Prostate gland (tissue), 2 donors: ENCODE measurements around the gene CTNNA3.

Source experiments
- CTCF ChIP-seq, 4 experiments: fragments of 200-600 bp in 2 of 4; fragments of 450-650 bp in 2 of 4; sonication (generic) in 2 of 4; IDR thresholded peaks; 1 replicate in 3 of 4; 2 replicates in 1 of 4; pipeline ENCODE4 v1.5.1; 2016 to 2019; ENCODE audit warnings: antibody characterized with exemption in 4 of 4, mild to moderate bottlenecking in 2 of 4, moderate library complexity in 2 of 4
- POLR2AphosphoS5 ChIP-seq: sonication (generic); formaldehyde crosslinking; IDR thresholded peaks from one replicate; pipeline ENCODE4 v1.6.1; 2017; ENCODE audit warnings: antibody characterized with exemption

- TF ChIP-seq CTCF (IDR thresholded peaks at IDR 0.05) (no peak), POLR2AphosphoS5 (no peak)
These were observed 1453.1 kb downstream of the CTNNA3 start for GRCh38 chr10:66242885-66243284.
